CD4-positive, alpha-beta T cell treated with Interleukin-17A for 1 hour (primary cell): ENCODE measurements around the gene PREPL.
"Not testable (repeated sequence)": the region's sequence is repeated elsewhere in the genome, so short reads cannot be mapped to it uniquely, and the experiment has no call there.

ENCODE experiments used
- DNase-seq: peaks from one replicate; pipeline ENCODE4 v3.0.0-alpha.2; 2020

The PREPL gene

GRCh38 chr2:44361330-44362206 lies at the start of gene PREPL, which contains the start of gene CAMKMT:
Gene PREPL, minus strand, starts transcription at chr2:44361494. Its CDS starts 15,152 bp downstream, at chr2:44346342.
Gene CAMKMT, plus strand, starts transcription at chr2:44361947.
- DNase-seq, result peak; percentile 98

- no peak for DNase-seq
These were observed 37.1 kb upstream of the PREPL start for GRCh38 chr2:44398243-44398897.

- DNase-seq, result no peak
These were observed 36.3 kb upstream of the PREPL start for GRCh38 chr2:44397447-44398175.

- peak; percentile 54 for DNase-seq
These were observed 31.1 kb upstream of the PREPL start for GRCh38 chr2:44392338-44392943.

GRCh38 chr2:44389895-44390294 lies 28.6 kb upstream of the PREPL start:
- DNase-seq, result no peak

- DNase-seq, result no peak
These were observed 27.6 kb upstream of the PREPL start for GRCh38 chr2:44388877-44389276.

- not testable (repeated sequence) for DNase-seq
These were observed 23.9 kb upstream of the PREPL start for GRCh38 chr2:44385226-44385625.

GRCh38 chr2:44377486-44377885 lies 16.2 kb upstream of the PREPL start:
- no peak for DNase-seq

GRCh38 chr2:44372246-44372645 lies 11.0 kb upstream of the PREPL start:
- no peak for DNase-seq

- no peak for DNase-seq
These were observed 10.2 kb upstream of the PREPL start for GRCh38 chr2:44371445-44371844.

GRCh38 chr2:44369392-44369791 lies 8.1 kb upstream of the PREPL start:
- DNase-seq, result no peak

GRCh38 chr2:44367591-44367990 lies 6.3 kb upstream of the PREPL start:
- no peak for DNase-seq

GRCh38 chr2:44364604-44365003 lies 3.3 kb upstream of the PREPL start:
- no peak for DNase-seq

- DNase-seq, result peak; percentile 42
These were observed 1.1 kb upstream of the PREPL start for GRCh38 chr2:44362207-44363015.

- DNase-seq, result no peak
These were observed 455 bp downstream of the PREPL start for GRCh38 chr2:44360749-44361329.

- peak; percentile 47 for DNase-seq
These were observed 2.8 kb downstream of the PREPL start for GRCh38 chr2:44358503-44358902.

GRCh38 chr2:44354761-44355160 lies 6.5 kb downstream of the PREPL start:
- DNase-seq, result no peak

GRCh38 chr2:44352510-44352909 lies 8.8 kb downstream of the PREPL start:
- DNase-seq, result no peak

GRCh38 chr2:44351676-44352075 lies 9.6 kb downstream of the PREPL start:
- no peak for DNase-seq

- no peak for DNase-seq
These were observed 10.2 kb downstream of the PREPL start for GRCh38 chr2:44351088-44351487.

GRCh38 chr2:44349506-44349905 lies 11.8 kb downstream of the PREPL start:
- no peak for DNase-seq

- DNase-seq, result no peak
These were observed 12.9 kb downstream of the PREPL start for GRCh38 chr2:44348400-44348799.
